Cardiac muscle cell (in vitro differentiated cells and primary cell): Measurements from ENCODE around the gene SHROOM2. TPM values are rescaled to one million over a fixed set of nuclear protein-coding genes. Genes with fewer than 3 reads are reported as not detected.

Source experiments
- DNase-seq, 2 donors: peaks; one replicate each; pipeline versions ENCODE4 v3.0.0 to v3.0.0-alpha.2; 2010 to 2017; ENCODE audit warnings: low read depth in 1 of 2, low spot score in 1 of 2
- H3K27ac ChIP-seq: fragments of 200-600 bp; sonication (generic); 2 replicates; pipeline ENCODE4 v1.5.1; 2016
- H3K27me3 ChIP-seq: fragments of 200-600 bp; sonication (generic); 2 replicates; pipeline ENCODE4 v1.6.0; 2016; ENCODE audit warnings: control low read depth
- H3K36me3 ChIP-seq: fragments of 200-600 bp; sonication (generic); 2 replicates; pipeline ENCODE4 v1.5.1; 2016; ENCODE audit warnings: control low read depth
- H3K4me1 ChIP-seq: fragments of 200-600 bp; sonication (generic); 2 replicates; pipeline ENCODE4 v1.8.1; 2017; ENCODE audit warnings: low read depth, mild to moderate bottlenecking, mixed run types
- H3K4me3 ChIP-seq: fragments of 200-600 bp; sonication (generic); 2 replicates; pipeline ENCODE4 v1.5.1; 2016; ENCODE audit warnings: mild to moderate bottlenecking
- H3K9me3 ChIP-seq: fragments of 200-600 bp; sonication (generic); 2 replicates; pipeline ENCODE4 v1.5.1; 2017; ENCODE audit warnings: low read depth, mild to moderate bottlenecking, control low read depth
- CTCF ChIP-seq: IDR thresholded peaks from 2 replicates; pipeline ENCODE4 v1.5.1; 2012; ENCODE audit warnings: low read depth, mild to moderate bottlenecking, low read length
- polyA plus RNA-seq: library from polyadenylated mRNA; unstranded; fragments of >200 nt; fragmentation: Nextera tagmentation; extraction: Ambion mirVana; gene quantifications from 2 replicates; pipeline ENCODE4 v1.2.1, GENCODE V29; 2016
- total RNA-seq: library from RNA; depleted of rRNA; stranded (reverse); fragments of >200 nt; gene quantifications from 2 replicates; pipeline ENCODE4 v1.2.3, GENCODE V29; 2016

The SHROOM2 gene
- total and polyA plus RNA-seq, 2 experiments from 2014 or later, result 14.8 to 32.9 TPM

GRCh38 chrX:9785254-9785943, 830 bp upstream of the SHROOM2 start:
- no peaks in the 10 kb centered on the region for H3K36me3 ChIP-seq
- no peaks in the 10 kb centered on the region for H3K27me3 ChIP-seq
- H3K27ac ChIP-seq, result peak overlapping the region; percentile 91
- peaks cover 17% of the 10 kb centered on the region for H3K4me1 ChIP-seq
- peak overlapping the region; percentile 89 for H3K4me3 ChIP-seq
- no peaks in the 10 kb centered on the region for H3K9me3 ChIP-seq
- TF ChIP-seq CTCF, result no peak
- DNase-seq, result peak in 1 of 2 donors; percentile 39

GRCh38 chrX:9786798-9787635, 788 bp downstream of the SHROOM2 start:
- peak overlapping the region; percentile 89 for H3K4me3 ChIP-seq
- DNase-seq, result peak in 1 of 2 donors; percentile 68
- H3K27me3 ChIP-seq, result no peaks in the 10 kb centered on the region
- no peaks in the 10 kb centered on the region for H3K9me3 ChIP-seq
- no peaks in the 10 kb centered on the region for H3K36me3 ChIP-seq
- no peak for TF ChIP-seq CTCF
- H3K4me1 ChIP-seq, result peaks cover 17% of the 10 kb centered on the region
- H3K27ac ChIP-seq, result peak overlapping the region; percentile 91

GRCh38 chrX:9788911-9789310, 2.7 kb downstream of the SHROOM2 start:
- no peak for TF ChIP-seq CTCF
- no peaks in the 10 kb centered on the region for H3K27me3 ChIP-seq
- no peaks in the 10 kb centered on the region for H3K9me3 ChIP-seq
- H3K36me3 ChIP-seq, result no peaks in the 10 kb centered on the region
- no peak overlapping the region for H3K27ac ChIP-seq
- DNase-seq, result peak in 1 of 2 donors; percentile 48
- H3K4me1 ChIP-seq, result peaks cover 17% of the 10 kb centered on the region
- no peak overlapping the region for H3K4me3 ChIP-seq

- Histone ChIP-seq H3K36me3 (no peaks in the 10 kb centered on the region), H3K27me3 (no peaks in the 10 kb centered on the region), H3K4me3 (no peak overlapping the region), H3K9me3 (no peaks in the 10 kb centered on the region), H3K27ac (no peak overlapping the region), H3K4me1 (peaks cover 17% of the 10 kb centered on the region)
- TF ChIP-seq CTCF, result no peak
- no peak for DNase-seq
Measured at GRCh38 chrX:9789555-9789954, 3.3 kb downstream of the SHROOM2 start.

DNA sequence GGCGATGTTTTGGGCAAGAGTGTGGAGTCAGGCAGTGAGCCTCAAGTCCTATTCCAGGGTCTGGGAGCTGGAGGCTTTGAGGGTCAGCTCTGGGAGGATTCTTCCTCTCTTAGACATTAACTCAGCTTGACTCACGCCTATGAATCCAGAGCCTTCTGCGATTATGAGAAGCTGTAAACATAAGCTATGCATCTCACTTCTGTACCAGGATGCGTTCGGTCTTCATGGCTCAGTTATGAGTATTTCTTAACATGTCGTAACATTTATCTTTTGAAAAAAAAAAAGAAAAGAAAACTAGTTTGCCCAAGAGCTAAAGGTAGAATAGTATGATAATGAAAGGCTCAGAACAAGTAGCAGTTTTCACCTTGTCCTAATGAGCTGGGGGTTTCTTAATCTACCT, 4.6 kb downstream of the SHROOM2 start:
- H3K27me3 ChIP-seq, result no peaks in the 10 kb centered on the region
- peaks cover 17% of the 10 kb centered on the region for H3K4me1 ChIP-seq
- no peaks in the 10 kb centered on the region for H3K9me3 ChIP-seq
- no peak overlapping the region for H3K27ac ChIP-seq
- H3K36me3 ChIP-seq, result no peaks in the 10 kb centered on the region
- H3K4me3 ChIP-seq, result no peak overlapping the region
- no peak for TF ChIP-seq CTCF
- peak in 1 of 2 donors; percentile 24 for DNase-seq
